ENCODE measurements around the gene ZSWIM6. TPM values are rescaled to one million over a fixed set of nuclear protein-coding genes. Genes with fewer than 3 reads are reported as not detected.

The ZSWIM6 gene
- total RNA-seq, 2 experiments from 2014 or later, result 4.5 to 5.7 TPM

DNA sequence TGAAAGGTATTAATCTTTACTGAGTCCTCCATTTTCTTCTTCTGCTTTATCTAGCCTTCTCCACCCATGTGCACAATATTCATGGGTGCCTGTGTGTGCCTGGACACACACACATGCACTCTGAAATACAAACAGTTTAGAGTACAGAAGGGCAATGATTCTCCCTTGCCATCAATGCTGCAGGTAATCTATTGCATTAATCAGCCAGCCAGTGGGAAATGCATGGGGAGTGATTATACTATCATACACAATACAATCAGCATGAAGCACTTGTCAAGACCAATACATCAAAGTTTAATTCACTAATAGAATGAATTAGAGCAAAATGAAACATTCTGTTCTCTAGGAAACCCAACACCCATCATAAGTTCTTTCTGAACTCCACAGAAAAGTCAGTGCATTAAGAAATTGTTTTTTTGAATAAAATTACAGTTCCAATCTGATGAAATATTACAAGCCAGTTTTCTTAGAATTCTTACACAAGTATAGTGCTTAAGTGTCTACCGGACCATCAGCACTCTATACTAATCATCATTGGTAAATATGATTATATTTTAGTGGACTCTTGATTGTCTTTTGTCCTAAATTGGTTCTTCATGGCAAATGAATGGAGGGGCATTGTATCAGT is 172.2 kb downstream of the ZSWIM6 start:
- DNase-seq (no peak), ATAC-seq (no peak)
- POLR2A ChIA-PET, result no interaction called here
- H3K9me3 Mint-ChIP-seq (ENCODE audit: low read depth), result peaks cover 2% of the 10 kb centered on the region
- intact Hi-C loops (cut with DNase I, micrococcal nuclease), result no loop called here
- no peaks in the 10 kb centered on the region for H3K27me3 Mint-ChIP-seq
- no peak overlapping the region for H3K27ac Mint-ChIP-seq
- H3K4me1 Mint-ChIP-seq, result no peaks in the 10 kb centered on the region
- CTCF ChIA-PET, result no interaction called here
- H3K4me3 Mint-ChIP-seq, result no peak overlapping the region
- H3K36me3 Mint-ChIP-seq (ENCODE audit: low read depth), result peaks cover 9% of the 10 kb centered on the region

- intact Hi-C loops (cut with DNase I, micrococcal nuclease), result no loop called here
- Mint-ChIP-seq H3K27me3 (no peaks in the 10 kb centered on the region), H3K36me3 (ENCODE audit: low read depth) (peaks cover 11% of the 10 kb centered on the region), H3K9me3 (ENCODE audit: low read depth) (peaks cover 5% of the 10 kb centered on the region), H3K4me3 (no peak overlapping the region), H3K4me1 (no peaks in the 10 kb centered on the region), H3K27ac (no peak overlapping the region)
- CTCF ChIA-PET, result no interaction called here
- POLR2A ChIA-PET, result no interaction called here
- no peak for ATAC-seq
- DNase-seq, result no peak
Observed at GRCh38 chr5:61505281-61505680, 173.2 kb downstream of the ZSWIM6 start.

GRCh38 chr5:61507232-61507631 is 175.2 kb downstream of the ZSWIM6 start:
- POLR2A ChIA-PET, result no interaction called here

DNA sequence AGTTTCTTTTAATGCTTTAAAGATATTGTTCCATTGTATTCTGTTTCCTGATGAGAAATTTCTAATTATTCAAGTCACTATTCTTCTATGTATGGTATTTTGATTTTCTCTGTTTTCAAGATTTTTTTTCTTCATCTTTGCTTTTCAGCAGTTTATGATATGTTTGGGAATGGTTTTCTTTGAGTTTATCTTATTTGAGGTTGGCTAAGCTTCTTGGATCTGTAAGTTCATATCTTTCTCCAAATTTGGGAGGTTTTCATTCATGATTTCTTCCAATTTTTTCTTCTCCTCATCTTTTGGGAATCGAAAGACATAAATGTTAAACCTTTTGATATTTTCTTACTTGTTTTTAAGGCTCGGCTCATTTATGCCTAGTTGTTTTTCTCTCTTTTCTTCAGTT is 184.9 kb downstream of the ZSWIM6 start:
- POLR2A ChIA-PET, result no interaction called here

More at GRCh38 chr5:61507232-61507631, 175.2 kb downstream of the ZSWIM6 start:
- Mint-ChIP-seq H3K4me1 (no peaks in the 10 kb centered on the region), H3K36me3 (ENCODE audit: low read depth) (peaks cover 17% of the 10 kb centered on the region), H3K4me3 (no peak overlapping the region), H3K27ac (no peak overlapping the region), H3K27me3 (no peaks in the 10 kb centered on the region), H3K9me3 (ENCODE audit: low read depth) (peaks cover 16% of the 10 kb centered on the region)
- intact Hi-C loops (cut with DNase I, micrococcal nuclease), result no loop called here
- ATAC-seq (no peak), DNase-seq (no peak)
- CTCF ChIA-PET, result no interaction called here

GRCh38 chr5:61519728-61520277 is 187.7 kb downstream of the ZSWIM6 start:
- intact Hi-C loops (cut with DNase I, micrococcal nuclease), result no loop called here
- Mint-ChIP-seq H3K4me3 (no peak overlapping the region), H3K36me3 (ENCODE audit: low read depth) (peaks cover 15% of the 10 kb centered on the region), H3K4me1 (no peaks in the 10 kb centered on the region), H3K27me3 (no peaks in the 10 kb centered on the region), H3K27ac (no peak overlapping the region), H3K9me3 (ENCODE audit: low read depth) (peaks cover 4% of the 10 kb centered on the region)
- POLR2A ChIA-PET, result no interaction called here
- ATAC-seq (no peak), DNase-seq (no peak)
- CTCF ChIA-PET, result interaction anchor here (0.6 kb wide), 1 partner anchor 1224 kb away, joined by 3 read pairs; no protein-coding TSS in a partner anchor

More for the DNA sequence above, 184.9 kb downstream of the ZSWIM6 start:
- intact Hi-C loops (cut with DNase I, micrococcal nuclease), result no loop called here
- no peaks in the 10 kb centered on the region for H3K27me3 Mint-ChIP-seq
- DNase-seq, result no peak
- no peak overlapping the region for H3K27ac Mint-ChIP-seq
- ATAC-seq, result no peak
- peaks cover 16% of the 10 kb centered on the region for H3K36me3 Mint-ChIP-seq (ENCODE audit: low read depth)
- CTCF ChIA-PET, result interaction anchor here (1.5 kb wide), 1 partner anchor 9 kb away, joined by 4 read pairs; no protein-coding TSS in a partner anchor
- peaks cover 12% of the 10 kb centered on the region for H3K9me3 Mint-ChIP-seq (ENCODE audit: low read depth)
- no peak overlapping the region for H3K4me3 Mint-ChIP-seq
- no peaks in the 10 kb centered on the region for H3K4me1 Mint-ChIP-seq

- H3K4me1 Mint-ChIP-seq, result no peaks in the 10 kb centered on the region
- no peaks in the 10 kb centered on the region for H3K27me3 Mint-ChIP-seq
- no peaks in the 10 kb centered on the region for H3K9me3 Mint-ChIP-seq (ENCODE audit: low read depth)
- ChIA-PET POLR2A (no interaction called here), CTCF (interaction anchor here (1.2 kb wide), 1 partner anchor 12 kb away, joined by 3 read pairs; no protein-coding TSS in a partner anchor)
- no peak overlapping the region for H3K27ac Mint-ChIP-seq
- intact Hi-C loops (cut with DNase I, micrococcal nuclease), result no loop called here
- no peak for ATAC-seq
- H3K36me3 Mint-ChIP-seq (ENCODE audit: low read depth), result peaks cover 12% of the 10 kb centered on the region
- DNase-seq, result no peak
- no peak overlapping the region for H3K4me3 Mint-ChIP-seq
Observed at GRCh38 chr5:61523073-61523472, 191.0 kb downstream of the ZSWIM6 start.

DNA sequence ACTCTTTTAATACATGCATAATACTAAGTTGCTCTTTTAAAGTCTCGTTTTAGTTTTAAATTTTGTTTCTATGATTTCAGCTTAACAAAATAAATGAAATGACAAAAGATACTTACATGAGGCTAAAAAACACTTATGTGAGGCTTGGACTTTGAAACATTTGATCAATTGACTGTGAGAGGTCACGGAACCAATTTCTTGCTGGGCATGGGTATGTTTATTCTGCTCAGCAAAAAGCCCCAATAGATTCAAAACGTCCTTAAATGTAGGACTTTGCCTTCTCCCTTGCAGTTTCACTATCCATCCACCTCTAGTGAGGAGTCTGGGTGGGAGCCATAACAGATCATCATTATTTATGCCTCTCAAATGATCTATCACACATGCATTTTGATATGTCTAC is 191.9 kb downstream of the ZSWIM6 start:
- intact Hi-C loops (cut with DNase I, micrococcal nuclease), result no loop called here
- ATAC-seq (no peak), DNase-seq (no peak)
- H3K9me3 Mint-ChIP-seq (ENCODE audit: low read depth), result no peaks in the 10 kb centered on the region
- ChIA-PET CTCF (no interaction called here), POLR2A (no interaction called here)
- no peak overlapping the region for H3K4me3 Mint-ChIP-seq
- no peaks in the 10 kb centered on the region for H3K4me1 Mint-ChIP-seq
- peaks cover 14% of the 10 kb centered on the region for H3K36me3 Mint-ChIP-seq (ENCODE audit: low read depth)
- no peaks in the 10 kb centered on the region for H3K27me3 Mint-ChIP-seq
- H3K27ac Mint-ChIP-seq, result no peak overlapping the region

GRCh38 chr5:61525512-61526206 is 193.6 kb downstream of the ZSWIM6 start:
- intact Hi-C loops (cut with DNase I, micrococcal nuclease), result no loop called here

GRCh38 chr5:61526207-61526519 is 194.1 kb downstream of the ZSWIM6 start:
- Mint-ChIP-seq H3K36me3 (ENCODE audit: low read depth) (peaks cover 24% of the 10 kb centered on the region), H3K4me1 (no peaks in the 10 kb centered on the region), H3K9me3 (ENCODE audit: low read depth) (no peaks in the 10 kb centered on the region), H3K27ac (no peak overlapping the region), H3K27me3 (no peaks in the 10 kb centered on the region), H3K4me3 (no peak overlapping the region)
- ChIA-PET CTCF (interaction anchor here (0.5 to 1.0 kb wide), 3 partner anchors 9 to 16 kb away, joined by 3 to 4 read pairs (median 3); no protein-coding TSS in a partner anchor), POLR2A (no interaction called here)
- ATAC-seq, result no peak
- no peak for DNase-seq
- intact Hi-C loops (cut with DNase I, micrococcal nuclease), result no loop called here

More at GRCh38 chr5:61525512-61526206, 193.6 kb downstream of the ZSWIM6 start:
- Mint-ChIP-seq H3K36me3 (ENCODE audit: low read depth) (peaks cover 22% of the 10 kb centered on the region), H3K27me3 (no peaks in the 10 kb centered on the region), H3K4me1 (no peaks in the 10 kb centered on the region), H3K27ac (no peak overlapping the region), H3K4me3 (no peak overlapping the region), H3K9me3 (ENCODE audit: low read depth) (no peaks in the 10 kb centered on the region)
- DNase-seq (no peak), ATAC-seq (no peak)
- ChIA-PET POLR2A (interaction anchor here (0.6 kb wide), 1 partner anchor 72 kb away, joined by 5 read pairs; no protein-coding TSS in a partner anchor), CTCF (interaction anchor here (1.0 kb wide), 1 partner anchor 9 kb away, joined by 4 read pairs; no protein-coding TSS in a partner anchor)

DNA sequence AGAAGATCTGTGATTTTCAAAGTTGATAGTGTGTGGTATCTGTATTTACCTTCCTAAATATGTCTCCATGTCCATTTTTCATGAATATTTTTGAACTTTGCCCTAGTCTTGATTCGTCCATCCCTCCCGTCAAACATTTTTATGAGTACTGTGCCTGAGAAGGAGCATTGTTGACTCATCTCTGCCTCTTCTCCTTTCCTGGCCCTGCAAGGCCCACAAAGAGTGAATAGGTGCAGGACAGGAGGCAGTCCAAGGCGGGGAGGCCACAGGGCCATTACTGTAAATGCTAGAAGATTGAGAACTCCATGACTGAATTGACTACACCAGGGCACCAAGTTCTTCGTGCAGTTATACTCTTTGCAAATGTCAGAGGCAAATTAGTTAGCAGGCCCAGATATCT is 200.9 kb downstream of the ZSWIM6 start:
- POLR2A ChIA-PET, result no interaction called here
- peaks cover 34% of the 10 kb centered on the region for H3K36me3 Mint-ChIP-seq (ENCODE audit: low read depth)
- intact Hi-C loops (cut with DNase I, micrococcal nuclease), result no loop called here
- DNase-seq (no peak), ATAC-seq (no peak)
- H3K4me1 Mint-ChIP-seq, result peaks cover 12% of the 10 kb centered on the region
- H3K27me3 Mint-ChIP-seq, result no peaks in the 10 kb centered on the region
- peaks cover 10% of the 10 kb centered on the region for H3K9me3 Mint-ChIP-seq (ENCODE audit: low read depth)
- no peak overlapping the region for H3K4me3 Mint-ChIP-seq
- CTCF ChIA-PET, result no interaction called here
- H3K27ac Mint-ChIP-seq, result no peak overlapping the region

- Mint-ChIP-seq H3K27ac (no peak overlapping the region), H3K36me3 (ENCODE audit: low read depth) (peaks cover 49% of the 10 kb centered on the region)
Observed at GRCh38 chr5:61534481-61535267, 202.6 kb downstream of the ZSWIM6 start.

More at GRCh38 chr5:61534481-61535267, 202.6 kb downstream of the ZSWIM6 start:
- peak; percentile 83 for ATAC-seq
- H3K4me3 Mint-ChIP-seq, result no peak overlapping the region
- ChIA-PET CTCF (interaction anchor here (0.6 to 1.2 kb wide), 2 partner anchors 12 to 69 kb away, joined by 3 read pairs; no protein-coding TSS in a partner anchor), POLR2A (no interaction called here)
- no peaks in the 10 kb centered on the region for H3K27me3 Mint-ChIP-seq
- DNase-seq, result peak; percentile 18
- peaks cover 10% of the 10 kb centered on the region for H3K9me3 Mint-ChIP-seq (ENCODE audit: low read depth)
- H3K4me1 Mint-ChIP-seq, result peaks cover 18% of the 10 kb centered on the region
- intact Hi-C loops (cut with DNase I, micrococcal nuclease), result loop anchor here in 1 of 2 experiments (2.0 kb wide), 1 partner anchor 44 kb away; no protein-coding TSS in a partner anchor

Data from activated CD4-positive, alpha-beta T cell treated with anti-CD3 and anti-CD28 coated beads for 36 hours (primary cell).